HepG2 (cell line): ENCODE measurements around the gene PAM16. TPM values are rescaled to one million over a fixed set of nuclear protein-coding genes. Genes with fewer than 3 reads are reported as not detected.

Experiments used
- FLYWCH1 ChIP-seq: sonication (generic); formaldehyde crosslinking; IDR thresholded peaks from 2 replicates; pipeline ENCODE4 v1.8.1; 2023; ENCODE audit warnings: mild to moderate bottlenecking, missing genetic modification reagents
- MAZ ChIP-seq, 2 experiments: sonication (generic) in 1 of 2; formaldehyde crosslinking in 1 of 2; IDR thresholded peaks; 2 replicates each; pipeline versions ENCODE4 v1.5.0 to v1.6.1; 2012 to 2020; ENCODE audit warnings: low read depth in 2 of 2, mild to moderate bottlenecking in 2 of 2, borderline replicate concordance in 1 of 2, improper control_type of control experiment in 1 of 2, low read length in 1 of 2, missing genetic modification reagents in 1 of 2, moderate library complexity in 1 of 2
- MTF2 ChIP-seq: sonication (generic); formaldehyde crosslinking; IDR thresholded peaks from 2 replicates; pipeline ENCODE4 v1.5.0; 2020; ENCODE audit warnings: missing genetic modification reagents, borderline replicate concordance
- PATZ1 ChIP-seq: sonication (generic); formaldehyde crosslinking; IDR thresholded peaks from 2 replicates; pipeline ENCODE4 v1.4.0; 2020; ENCODE audit warnings: missing genetic modification reagents
- PHF21A ChIP-seq: sonication (generic); formaldehyde crosslinking; IDR thresholded peaks from 2 replicates; pipeline ENCODE4 v1.5.0; 2020; ENCODE audit warnings: mild to moderate bottlenecking, missing genetic modification reagents
- RFXAP ChIP-seq: sonication (generic); formaldehyde crosslinking; IDR thresholded peaks from 2 replicates; pipeline ENCODE4 v1.4.0; 2020; ENCODE audit warnings: missing genetic modification reagents, borderline replicate concordance
- SATB2 ChIP-seq: sonication (generic); formaldehyde crosslinking; IDR thresholded peaks from 2 replicates; pipeline ENCODE4 v1.5.0; 2020; ENCODE audit warnings: missing genetic modification reagents
- SRSF1 ChIP-seq: fragments of 200-400 bp; formaldehyde crosslinking; optimal IDR thresholded peaks from 2 replicates; pipeline ENCODE3; 2017; ENCODE audit warnings: mild to moderate bottlenecking, low read depth, low read length, moderate library complexity
- YY1 ChIP-seq: IDR thresholded peaks from 2 replicates; pipeline ENCODE4 v1.6.1; 2011; ENCODE audit warnings: low read length, low read depth, moderate library complexity, mild to moderate bottlenecking; ENCODE audit not compliant: insufficient read depth, insufficient replicate concordance
- ZBTB40 ChIP-seq, 2 experiments: fragments of 450-650 bp in 1 of 2; sonication (generic) in 1 of 2; formaldehyde crosslinking in 1 of 2; IDR thresholded peaks; 2 replicates each; pipeline versions ENCODE4 v1.6.1 to v1.8.0; 2016 to 2022; ENCODE audit warnings: antibody characterized with exemption in 1 of 2, mild to moderate bottlenecking in 1 of 2, missing genetic modification reagents in 1 of 2
- ZNF382 ChIP-seq: sonication (generic); formaldehyde crosslinking; IDR thresholded peaks from 2 replicates; pipeline ENCODE4 v1.5.0; 2020; ENCODE audit warnings: missing genetic modification reagents, mild to moderate bottlenecking, borderline replicate concordance
- ZNF570 ChIP-seq: sonication (generic); formaldehyde crosslinking; IDR thresholded peaks from 2 replicates; pipeline ENCODE4 v1.4.0; 2020; ENCODE audit warnings: mild to moderate bottlenecking, missing genetic modification reagents, borderline replicate concordance
- ZNF792 ChIP-seq: IDR thresholded peaks from 2 replicates; pipeline ENCODE4 v1.6.1; 2016
- ZNF850 ChIP-seq: sonication (generic); formaldehyde crosslinking; conservative IDR thresholded peaks from 2 replicates; pipeline ENCODE4 v1.9.0; 2021; ENCODE audit warnings: mild to moderate bottlenecking, missing genetic modification reagents
- polyA plus RNA-seq, 8 experiments: library from polyadenylated mRNA; depleted of rRNA in 3 of 8; stranded (reverse) in 7 of 8; unstranded in 1 of 8; fragments of >200 nt; fragmentation: Illumina TruSeq in 4 of 8; extraction: Trizol in 4 of 8; gene quantifications; 2 replicates each; pipeline versions ENCODE4 v1.2.1 to v1.2.3, GENCODE V29; 2011 to 2016; ENCODE audit warnings: low read depth in 4 of 8, missing spikeins in 1 of 8, mixed read lengths in 1 of 8; ENCODE audit not compliant: insufficient read depth in 1 of 8
- total RNA-seq, 5 experiments: library from RNA; depleted of rRNA; stranded (reverse); fragments of >200 nt; fragmentation: Illumina TruSeq; extraction: Trizol; gene quantifications; 2 replicates each; pipeline ENCODE4 v1.2.3, GENCODE V29; 2016; ENCODE audit warnings: low read depth in 1 of 5
- TF ChIP-seq, protein P1 (sequence below): sonication (generic); formaldehyde crosslinking; IDR thresholded peaks from 2 replicates; pipeline ENCODE4 v1.4.0; 2020; ENCODE audit warnings: mild to moderate bottlenecking, missing genetic modification reagents

The PAM16 gene
- total and polyA plus RNA-seq, 2 of the 13 experiments (the other 11 are each of a cell fraction or from before 2014, with no cell fraction given) = 51.5 to 51.8 TPM

DNA sequence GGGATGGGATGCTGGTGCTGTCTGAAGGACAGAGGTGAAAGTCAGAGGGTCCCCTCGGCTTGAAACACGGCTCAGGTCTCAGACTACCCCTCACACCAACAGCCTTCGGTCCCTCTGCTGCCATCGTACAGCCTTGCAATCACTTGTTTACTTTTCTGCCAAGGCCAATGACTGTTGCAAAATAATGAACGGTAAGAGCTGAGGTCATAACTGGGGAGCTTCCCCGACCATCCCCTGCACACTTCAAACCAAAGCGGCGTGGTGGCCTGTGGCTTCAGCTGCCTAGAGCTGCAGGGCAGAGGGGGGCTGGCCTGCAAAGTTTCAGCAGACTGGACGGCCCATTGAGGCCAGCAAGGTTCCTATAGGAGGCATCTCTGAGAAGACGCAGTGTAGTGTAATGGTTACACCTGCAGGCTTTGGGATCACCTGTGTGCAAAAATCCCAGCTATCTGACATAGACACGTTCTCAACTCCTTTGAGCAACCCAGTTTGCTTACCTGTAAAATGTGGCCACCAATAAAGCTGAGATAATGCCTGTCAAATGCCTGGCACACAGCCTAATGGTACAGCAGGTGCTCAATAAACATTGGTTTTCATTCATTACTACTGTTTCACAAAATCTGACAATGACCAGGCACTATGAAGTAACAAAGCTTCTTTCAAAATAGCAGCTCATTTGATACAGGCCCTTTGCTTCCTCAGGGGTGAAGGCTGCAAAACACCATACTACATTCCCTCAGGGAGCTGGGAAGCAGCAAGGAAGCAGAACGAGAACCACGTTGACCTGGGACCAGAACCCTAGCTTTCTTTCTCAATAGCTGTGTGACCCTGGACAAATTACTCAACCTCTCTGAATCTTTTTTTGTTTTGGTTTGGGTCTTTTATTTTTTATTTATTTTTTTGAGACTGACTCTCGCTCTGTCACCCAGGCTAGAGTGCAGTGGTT lies 5.0 kb downstream of the PAM16 start (continued):
- TF ChIP-seq ZBTB40 (IDR thresholded peaks at IDR 0.05) (no peak), ZBTB40 (CRISPR knock-in tag; IDR thresholded peaks at IDR 0.05) (peak; percentile 64; the same call in 1 of the 2 replicates), PHF21A (CRISPR knock-in tag) (peak; percentile 55), RFXAP (CRISPR knock-in tag) (no peak), MTF2 (CRISPR knock-in tag) (0 out of 2 replicates have a peak, but pooled peaks have one; percentile 19), ZNF792 (CRISPR knock-in tag) (peak; percentile 84; the same call in 1 of the 2 replicates), SATB2 (CRISPR knock-in tag) (no peak), SRSF1 (no peak), ZNF850 (CRISPR knock-in tag) (no peak), YY1 (no peak), MAZ (IDR thresholded peaks at IDR 0.05; ENCODE audit: borderline replicate concordance, low read depth, low read length) (peak; percentile 49; the same call in 1 of the 2 replicates), MAZ (CRISPR knock-in tag; IDR thresholded peaks at IDR 0.05; ENCODE audit: low read depth) (no peak), ZNF382 (no peak), ZNF570 (CRISPR knock-in tag) (no peak), FLYWCH1 (CRISPR knock-in tag) (no peak), PATZ1 (CRISPR knock-in tag) (peak; percentile 86)
- TF ChIP-seq, protein P1, sequence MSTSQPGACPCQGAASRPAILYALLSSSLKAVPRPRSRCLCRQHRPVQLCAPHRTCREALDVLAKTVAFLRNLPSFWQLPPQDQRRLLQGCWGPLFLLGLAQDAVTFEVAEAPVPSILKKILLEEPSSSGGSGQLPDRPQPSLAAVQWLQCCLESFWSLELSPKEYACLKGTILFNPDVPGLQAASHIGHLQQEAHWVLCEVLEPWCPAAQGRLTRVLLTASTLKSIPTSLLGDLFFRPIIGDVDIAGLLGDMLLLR (CRISPR knock-in tag) = 0 out of 2 replicates have a peak, but pooled peaks have one; percentile 54
